Stimulated activated CD4-positive, alpha-beta T cell treated with anti-CD3 and anti-CD28 coated beads, TNF-alpha, amount 100 ng/mL, for 1 hour (primary cell): ENCODE measurements around the gene ZNF124.

Source experiments
- DNase-seq, 3 donors: peaks; one replicate each; pipeline ENCODE4 v3.0.0-alpha.2; 2020; ENCODE audit warnings: low read depth in 3 of 3, low spot score in 1 of 3

Gene ZNF124

DNA sequence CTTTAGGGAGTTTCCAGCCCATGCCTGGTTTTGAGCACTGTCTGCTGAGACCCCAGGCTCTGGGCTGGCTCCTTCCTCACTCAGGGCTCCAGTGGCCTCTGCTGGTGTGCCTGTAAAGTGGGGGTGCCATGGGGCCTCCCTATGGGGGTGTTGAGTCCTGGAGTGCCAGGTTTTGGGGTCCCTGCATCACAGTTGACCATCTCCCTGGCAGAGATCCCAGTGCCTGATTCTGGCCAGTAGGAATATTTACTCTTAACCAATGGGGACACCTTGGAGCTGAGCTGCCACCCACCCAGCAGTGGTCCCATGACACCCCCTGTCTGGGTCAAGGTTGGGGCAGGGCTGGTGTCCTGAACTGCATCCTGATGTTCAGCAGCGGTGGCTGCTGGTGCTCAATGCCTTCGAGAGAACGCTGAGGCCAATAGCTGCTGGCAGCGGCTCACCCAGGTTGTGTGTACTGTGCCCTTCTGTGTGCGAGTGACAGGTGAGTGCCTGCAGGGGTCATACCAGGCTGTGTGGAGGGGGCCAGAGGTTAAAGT lies 58.0 kb downstream of the ZNF124 start:
- no peak for DNase-seq

DNA sequence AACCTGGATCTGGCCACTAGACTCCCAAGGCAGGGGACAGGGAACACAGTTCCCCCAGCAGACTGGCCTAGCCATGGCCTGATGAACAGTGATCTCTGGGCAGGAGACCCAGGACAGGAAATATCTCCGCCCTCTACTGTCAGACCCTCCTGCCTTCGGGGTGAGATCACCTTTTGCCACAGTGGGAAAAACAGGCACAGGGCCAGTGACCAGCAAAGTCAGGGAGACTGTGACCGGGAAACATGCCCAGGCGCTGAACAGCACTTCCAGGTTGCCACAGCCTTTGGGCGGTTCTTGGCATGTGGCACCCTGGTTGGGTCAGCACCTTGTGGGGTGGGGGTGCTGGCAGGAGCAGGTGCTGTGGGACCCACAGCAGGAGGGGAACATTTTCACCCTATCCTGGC lies 58.7 kb downstream of the ZNF124 start:
- no peak for DNase-seq

GRCh38 chr1:247112479-247112781 lies 59.4 kb downstream of the ZNF124 start:
- DNase-seq = no peak

- no peak for DNase-seq
Measured at GRCh38 chr1:247111700-247112478, 59.9 kb downstream of the ZNF124 start.

DNA sequence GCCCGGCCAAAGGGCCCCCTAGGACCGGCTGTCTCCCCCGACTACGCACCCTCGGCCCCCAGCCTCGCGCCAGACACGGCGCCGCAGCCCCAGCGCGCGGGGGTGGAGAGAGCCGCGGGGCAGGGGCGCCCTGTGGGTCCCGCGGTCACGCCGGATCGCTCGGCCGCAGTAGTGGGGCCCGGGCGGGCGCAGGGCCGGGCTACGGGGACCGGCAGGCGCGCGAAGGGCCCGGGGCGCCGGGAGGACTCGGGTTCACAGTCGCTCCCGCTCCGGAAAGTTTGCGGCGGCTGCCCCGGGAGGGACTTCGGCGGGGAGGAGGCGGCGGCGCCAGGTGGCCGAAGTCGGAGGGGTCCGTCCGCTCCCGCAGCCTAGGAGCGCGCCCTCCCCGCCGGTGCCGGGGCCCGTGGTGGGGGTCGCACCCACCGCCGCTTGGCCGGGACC lies 60.5 kb downstream of the ZNF124 start:
- no peak for DNase-seq

- no peak for DNase-seq
Measured at GRCh38 chr1:247110627-247111258, 61.1 kb downstream of the ZNF124 start.

- DNase-seq = no peak
Measured at GRCh38 chr1:247107694-247108093, 64.1 kb downstream of the ZNF124 start.

GRCh38 chr1:247105966-247106365 lies 65.9 kb downstream of the ZNF124 start:
- no peak for DNase-seq
